Liver (tissue), 3 donors: Measurements from ENCODE around the gene DNAH1.

Source experiments
- CTCF ChIP-seq: fragments of 150-350 bp; IDR thresholded peaks from 2 replicates; pipeline ENCODE4 v1.5.1; 2017; ENCODE audit warnings: improper control_type of control experiment, low read depth, low read length; ENCODE audit not compliant: missing input control
- GABPA ChIP-seq, 2 donors: IDR thresholded peaks in 1 of 2; conservative IDR thresholded peaks in 1 of 2; 2 replicates each; pipeline ENCODE4 v1.6.1; 2016; ENCODE audit warnings: antibody characterized with exemption in 2 of 2, mild to moderate bottlenecking in 1 of 2, moderate library complexity in 1 of 2
- YY1 ChIP-seq: IDR thresholded peaks from 2 replicates; pipeline ENCODE4 v1.6.1; 2016; ENCODE audit warnings: antibody characterized with exemption, mild to moderate bottlenecking
- donor health status: healthy.
- donor health status: healthy.

GRCh38 chr3:52286777-52287110 lies 29.4 kb upstream of the DNAH1 start:
- TF ChIP-seq CTCF = no peak
- TF ChIP-seq GABPA (IDR thresholded peaks at IDR 0.05 in 1 of 2, conservative IDR thresholded peaks at IDR 0.05 in 1 of 2) = peak in 1 of 2 donors; percentile 76
- peak; percentile 77 for TF ChIP-seq YY1
